Kasumi-1 (cell line): ENCODE measurements around the gene OGG1.

Experiments
- DNase-seq, 2 experiments: peaks; one replicate each; lab custom pipeline; 2025; lab: John Stamatoyannopoulos, UW

The OGG1 gene

DNA sequence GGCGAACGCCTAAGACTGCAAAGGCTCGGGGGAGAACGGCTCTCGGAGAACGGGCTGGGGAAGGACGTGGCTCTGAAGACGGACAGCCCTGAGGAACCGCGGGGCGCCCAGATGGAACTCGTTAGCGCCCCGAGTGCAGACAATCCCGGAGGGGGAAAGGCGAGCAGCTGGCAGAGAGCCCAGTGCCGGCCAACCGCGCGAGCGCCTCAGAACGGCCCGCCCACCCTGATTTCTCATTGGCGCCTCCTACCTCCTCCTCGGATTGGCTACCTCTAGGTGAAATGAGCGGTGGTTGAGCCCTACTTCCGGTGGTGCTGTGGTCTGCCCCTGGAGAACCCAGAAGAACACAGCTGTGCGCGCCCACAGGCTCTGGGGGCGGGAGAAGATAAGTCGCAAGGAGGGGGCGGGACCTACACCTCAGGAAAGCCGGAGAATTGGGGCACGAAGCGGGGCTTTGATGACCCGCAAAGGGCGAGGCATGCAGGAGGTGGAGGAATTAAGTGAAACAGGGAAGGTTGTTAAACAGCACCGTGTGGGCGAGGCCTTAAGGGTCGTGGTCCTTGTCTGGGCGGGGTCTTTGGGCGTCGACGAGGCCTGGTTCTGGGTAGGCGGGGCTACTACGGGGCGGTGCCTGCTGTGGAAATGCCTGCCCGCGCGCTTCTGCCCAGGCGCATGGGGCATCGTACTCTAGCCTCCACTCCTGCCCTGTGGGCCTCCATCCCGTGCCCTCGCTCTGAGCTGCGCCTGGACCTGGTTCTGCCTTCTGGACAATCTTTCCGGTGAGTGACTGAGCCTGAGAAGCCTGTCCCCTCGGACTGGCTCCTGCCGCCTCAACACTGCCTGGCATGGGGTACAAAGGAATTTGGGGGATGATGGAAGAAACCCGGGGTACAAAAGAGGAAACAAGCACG is at the start of gene OGG1:
Gene OGG1, plus strand, starts transcription at position 308 of the 911 bp plus-strand sequence. Its CDS starts 335 bp downstream, at position 643.
- DNase-seq = peak; percentile 96 to 97

- DNase-seq = no peak
These were observed 49.2 kb upstream of the OGG1 start for GRCh38 chr3:9700536-9700935.

- DNase-seq = no peak
These were observed 48.7 kb upstream of the OGG1 start for GRCh38 chr3:9701006-9701405.

GRCh38 chr3:9701711-9702110 is 48.0 kb upstream of the OGG1 start:
- no peak for DNase-seq

- DNase-seq = no peak
These were observed 46.5 kb upstream of the OGG1 start for GRCh38 chr3:9703240-9703639.

- DNase-seq = no peak
These were observed 45.9 kb upstream of the OGG1 start, which contains the start of gene CPNE9 for GRCh38 chr3:9703736-9704346. Gene CPNE9 (plus strand): TSS chr3:9703833. CDS start chr3:9703997, 164 bp downstream.

DNA sequence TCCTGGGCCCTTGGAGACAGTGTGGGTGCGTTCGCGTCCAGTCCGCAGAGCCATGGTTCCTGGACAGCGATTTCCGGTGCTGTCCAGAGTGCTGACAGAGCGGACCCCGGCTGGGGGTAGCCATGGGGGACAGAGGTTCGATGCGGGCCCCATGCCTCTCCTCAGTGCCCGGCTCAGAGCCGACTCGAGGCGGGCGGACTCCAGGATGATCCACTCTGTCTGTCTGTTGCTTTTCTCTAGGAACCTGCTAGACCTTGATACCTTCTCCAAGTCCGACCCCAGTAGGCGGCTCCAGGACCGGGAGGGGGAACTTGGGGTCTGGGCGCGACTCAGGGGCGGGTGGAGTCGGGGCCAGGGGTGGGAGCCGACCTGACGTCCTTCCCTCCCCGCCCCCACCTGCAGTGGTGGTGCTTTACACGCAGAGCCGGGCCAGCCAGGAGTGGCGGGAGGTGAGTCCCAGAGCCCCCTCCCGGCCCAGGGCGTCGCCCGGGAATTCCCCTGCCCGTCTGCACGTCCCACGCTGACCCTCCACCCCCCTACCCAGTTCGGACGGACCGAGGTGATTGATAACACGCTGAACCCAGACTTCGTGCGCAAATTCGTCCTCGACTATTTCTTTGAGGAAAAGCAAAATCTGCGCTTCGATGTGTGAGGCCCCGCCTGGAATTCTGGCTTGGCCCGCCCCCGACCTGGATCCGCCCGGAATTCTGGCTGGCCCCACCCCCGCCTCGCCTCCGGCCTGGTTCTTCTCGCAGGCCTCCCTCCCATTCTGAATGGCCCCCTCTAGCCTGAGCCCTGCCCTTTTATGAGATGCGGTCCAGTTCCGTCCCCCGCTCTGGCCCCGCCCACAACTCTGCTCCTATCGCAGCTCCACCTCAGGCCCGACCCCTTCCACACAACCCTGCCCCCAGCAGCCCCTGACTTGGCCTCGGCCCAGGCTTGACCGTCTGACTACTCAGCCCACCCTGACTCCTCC is 45.1 kb upstream of the OGG1 start:
- DNase-seq = no peak

GRCh38 chr3:9710174-9710739 is 39.5 kb upstream of the OGG1 start:
- no peak for DNase-seq

- no peak for DNase-seq
These were observed 37.3 kb upstream of the OGG1 start for GRCh38 chr3:9712415-9712814.

GRCh38 chr3:9713142-9713541 is 36.6 kb upstream of the OGG1 start:
- DNase-seq = no peak

GRCh38 chr3:9715136-9715535 is 34.6 kb upstream of the OGG1 start:
- DNase-seq = no peak

DNA sequence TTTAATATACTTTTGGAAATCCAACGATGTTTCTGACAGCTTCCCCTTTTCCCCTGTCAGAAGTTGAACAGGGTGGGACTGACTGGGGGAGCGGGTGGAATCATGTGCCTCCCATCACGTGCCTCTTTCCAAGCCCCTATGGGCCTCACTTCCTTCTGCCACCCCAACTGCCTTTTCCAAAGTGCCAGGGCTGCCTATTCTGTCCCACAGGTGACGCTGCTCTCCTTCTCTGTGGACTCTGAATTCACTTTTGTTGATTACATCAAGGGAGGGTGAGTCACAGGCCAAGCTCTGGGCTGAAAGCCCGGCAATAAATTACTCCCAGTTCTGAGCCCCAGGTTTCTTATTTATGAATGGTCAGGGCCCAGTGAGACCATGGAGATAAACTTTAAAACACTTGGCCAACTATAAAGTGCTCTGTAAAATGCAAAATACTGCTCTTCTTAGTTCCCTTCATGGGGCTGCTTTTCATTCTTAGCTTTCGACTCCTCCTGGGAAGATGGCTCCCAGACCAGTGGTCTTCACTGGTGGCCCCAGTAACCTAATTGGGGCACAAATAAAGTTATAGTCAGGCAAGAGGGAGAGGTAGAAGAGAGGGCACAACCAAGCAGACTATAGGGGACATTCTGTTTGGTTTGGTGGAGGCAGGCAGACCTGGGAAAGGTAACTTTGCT is 33.9 kb upstream of the OGG1 start:
- peak; percentile 96 to 97 for DNase-seq

DNA sequence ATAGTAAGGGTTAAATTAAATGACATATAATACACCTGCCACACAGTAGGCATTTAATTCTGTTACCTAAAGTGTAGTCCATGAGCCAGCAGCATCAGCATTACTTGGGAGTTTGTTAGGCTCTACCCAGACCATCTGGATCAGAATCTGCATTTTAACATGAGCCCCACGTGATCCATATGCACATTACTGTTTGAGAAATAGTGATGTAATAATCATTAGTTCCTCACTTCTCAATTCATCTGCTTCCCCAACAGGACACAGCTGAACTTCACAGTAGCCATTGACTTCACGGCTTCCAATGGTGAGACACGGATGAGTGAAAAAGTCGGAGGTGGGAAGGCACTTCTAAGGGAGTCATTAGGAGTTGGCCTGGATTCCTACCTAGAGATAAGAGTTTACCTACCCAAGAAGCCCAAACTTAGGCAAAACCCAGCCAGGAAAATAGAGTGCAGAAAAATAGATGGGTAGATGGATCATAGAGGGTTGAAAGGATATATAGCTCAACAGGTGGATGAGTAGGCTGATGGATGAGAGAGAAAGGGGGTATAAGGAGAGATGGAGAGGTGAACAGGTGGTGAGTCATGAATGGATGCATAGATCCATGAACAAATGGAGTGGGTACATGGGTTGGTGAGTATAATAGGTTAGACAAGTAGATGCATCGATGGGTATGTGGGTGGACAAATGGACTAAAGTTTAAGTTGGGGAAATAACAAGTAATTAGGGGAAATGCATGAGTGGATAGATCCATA is 32.8 kb upstream of the OGG1 start:
- no peak for DNase-seq

DNA sequence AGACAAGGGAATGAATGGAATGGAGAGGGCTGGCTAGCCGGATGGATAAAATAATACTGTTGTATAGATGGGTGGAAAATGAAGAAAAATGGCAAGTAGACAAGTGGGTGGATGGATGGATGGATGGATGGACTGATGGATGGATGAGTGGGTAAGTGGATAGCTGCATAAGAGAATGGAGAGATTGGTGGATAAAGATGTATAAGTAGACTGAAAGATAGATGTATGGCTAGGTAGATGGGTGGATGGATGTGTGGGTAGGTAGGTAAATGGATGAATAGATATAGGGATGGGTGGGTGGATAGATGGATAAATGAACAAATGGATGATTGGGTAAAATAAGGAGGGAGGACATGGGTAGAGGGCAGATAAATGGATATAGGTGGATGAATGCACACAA is 32.2 kb upstream of the OGG1 start:
- no peak for DNase-seq

- no peak for DNase-seq
These were observed 31.6 kb upstream of the OGG1 start for GRCh38 chr3:9718118-9718517.

DNA sequence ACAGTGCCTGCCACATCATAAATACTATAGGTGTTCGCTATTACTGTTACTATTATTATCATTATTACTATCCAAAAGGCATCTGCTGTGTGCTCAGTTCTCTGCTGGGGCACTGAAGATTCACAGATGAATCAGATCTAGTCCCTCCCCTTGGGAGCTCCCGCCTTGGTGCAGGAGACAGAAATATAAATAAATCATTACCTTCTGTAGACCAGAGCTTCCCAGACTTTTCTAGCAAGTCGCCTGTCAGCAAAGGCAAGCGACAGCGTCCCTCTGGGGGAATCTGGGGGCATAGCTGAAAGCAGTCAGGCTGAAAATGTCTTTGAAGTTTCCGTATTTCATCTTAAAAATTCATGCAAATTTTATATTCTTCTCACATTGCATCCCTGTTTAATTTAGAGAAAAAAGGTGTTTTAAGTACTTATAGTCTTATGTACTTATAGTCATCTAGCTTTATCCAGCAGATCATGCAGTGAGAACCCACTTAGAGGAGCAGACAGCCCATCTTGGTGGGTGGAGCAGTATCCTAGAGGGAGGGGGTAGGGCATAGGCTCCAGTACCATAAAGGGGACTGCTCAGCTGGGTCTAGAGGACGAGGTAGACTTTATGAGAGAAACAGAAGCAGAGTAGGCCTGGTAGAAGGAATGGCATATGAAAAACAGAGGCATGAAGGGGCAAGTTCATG is 28.6 kb upstream of the OGG1 start:
- no peak for DNase-seq

DNA sequence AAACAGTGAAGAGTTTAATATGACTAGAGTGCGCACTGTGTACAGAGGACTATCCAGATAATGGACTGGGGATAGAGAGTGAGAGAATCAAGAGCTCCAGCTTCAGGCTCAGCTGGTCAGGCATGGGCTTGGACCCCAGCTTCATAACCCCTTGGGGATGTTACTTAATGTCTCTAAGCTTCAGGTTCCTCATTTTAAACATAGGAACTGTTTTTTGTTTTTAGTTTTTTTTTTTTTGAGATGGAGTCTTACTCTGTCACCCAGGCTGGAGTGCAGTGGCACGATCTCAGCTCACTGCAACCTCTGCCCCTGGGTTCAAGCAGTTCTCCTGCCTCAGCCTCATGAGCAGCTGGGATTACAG is 28.1 kb upstream of the OGG1 start:
- DNase-seq = no peak

- no peak for DNase-seq
These were observed 23.8 kb upstream of the OGG1 start for GRCh38 chr3:9725775-9726515.

DNA sequence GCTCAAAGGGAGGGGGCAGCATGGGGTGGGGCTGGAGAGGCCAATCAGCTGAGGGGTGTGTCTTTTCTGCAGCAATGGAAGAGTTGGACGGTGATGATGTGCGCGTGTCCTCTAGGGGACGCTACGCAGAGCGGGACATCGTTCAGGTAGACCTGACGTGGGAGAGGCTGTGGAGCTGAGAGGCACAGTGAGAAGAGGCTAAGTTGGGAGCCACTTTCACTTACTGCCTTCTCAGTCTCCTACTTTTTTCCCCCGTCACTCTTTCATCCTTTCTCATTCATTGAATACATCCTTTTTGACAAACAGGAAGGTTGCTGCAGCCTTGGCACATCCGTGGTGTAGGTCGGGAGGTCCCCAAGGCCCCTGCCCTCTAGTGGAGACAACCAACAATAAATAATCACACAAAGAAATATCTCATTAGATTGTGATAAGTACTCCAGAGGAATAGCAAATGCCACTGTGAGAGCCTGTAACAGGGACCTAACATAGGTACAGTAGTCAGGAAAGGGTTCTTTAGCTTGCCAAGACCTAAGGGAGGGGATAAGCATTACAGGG is 22.6 kb upstream of the OGG1 start:
- DNase-seq = peak; percentile 63 to 74
